ENCODE data around the gene TRAK1.

TRAK1 gene

GRCh38 chr3:42183991-42184632 is 93.0 kb downstream of the TRAK1 start:
- no peak for DNase-seq

GRCh38 chr3:42184651-42185443 is 93.7 kb downstream of the TRAK1 start:
- no peak for DNase-seq

GRCh38 chr3:42187936-42188335 is 96.8 kb downstream of the TRAK1 start:
- no peak for DNase-seq

- no peak for DNase-seq
Measured at GRCh38 chr3:42188376-42188775, 97.2 kb downstream of the TRAK1 start.

GRCh38 chr3:42189001-42189460 is 97.9 kb downstream of the TRAK1 start:
- no peak for DNase-seq

- no peak for DNase-seq
Measured at GRCh38 chr3:42189736-42190135, 98.6 kb downstream of the TRAK1 start.

- DNase-seq = peak; percentile 57
Measured at GRCh38 chr3:42190701-42191442, 99.7 kb downstream of the TRAK1 start.

GRCh38 chr3:42191443-42191747 is 100.2 kb downstream of the TRAK1 start:
- DNase-seq = no peak

- DNase-seq = no peak
Measured at GRCh38 chr3:42192334-42193200, 101.4 kb downstream of the TRAK1 start.

GRCh38 chr3:42194943-42195510 is 103.9 kb downstream of the TRAK1 start:
- no peak for DNase-seq

GRCh38 chr3:42195879-42196330 is 104.7 kb downstream of the TRAK1 start:
- DNase-seq = no peak

- no peak for DNase-seq
Measured at GRCh38 chr3:42198709-42199108, 107.6 kb downstream of the TRAK1 start.

- DNase-seq = no peak
Measured at GRCh38 chr3:42202217-42202865, 111.2 kb downstream of the TRAK1 start.

GRCh38 chr3:42204867-42205599 is 113.9 kb downstream of the TRAK1 start:
- no peak for DNase-seq

GRCh38 chr3:42205800-42206514 is 114.8 kb downstream of the TRAK1 start:
- no peak for DNase-seq

GRCh38 chr3:42209917-42210316 is 118.8 kb downstream of the TRAK1 start:
- DNase-seq = no peak

- no peak for DNase-seq
Measured at GRCh38 chr3:42210726-42211125, 119.6 kb downstream of the TRAK1 start.

- DNase-seq = no peak
Measured at GRCh38 chr3:42213417-42213816, 122.3 kb downstream of the TRAK1 start.

- DNase-seq = no peak
Measured at GRCh38 chr3:42214064-42214463, 122.9 kb downstream of the TRAK1 start.

GRCh38 chr3:42214565-42215283 is 123.6 kb downstream of the TRAK1 start:
- DNase-seq = no peak
